Measurements from ENCODE around the gene EOMES. TPM values are rescaled to one million over a fixed set of nuclear protein-coding genes. Genes with fewer than 3 reads are reported as not detected.

EOMES gene
- total RNA-seq, result not detected in 2 replicates

GRCh38 chr3:27721717-27722564 is at the start of gene EOMES:
Gene EOMES, minus strand, starts transcription at chr3:27722323. Its CDS starts 29 bp downstream, at chr3:27722294.

Other genes with a start within 250 kb of the EOMES start
- 85.9 and 131 TPM in 2 replicates for gene SLC4A7, start 237.9 kb downstream of the EOMES start, total RNA-seq

Data from epithelial cell of umbilical artery (primary cell).